ENCODE results near the gene FEM1C.

The FEM1C gene

DNA sequence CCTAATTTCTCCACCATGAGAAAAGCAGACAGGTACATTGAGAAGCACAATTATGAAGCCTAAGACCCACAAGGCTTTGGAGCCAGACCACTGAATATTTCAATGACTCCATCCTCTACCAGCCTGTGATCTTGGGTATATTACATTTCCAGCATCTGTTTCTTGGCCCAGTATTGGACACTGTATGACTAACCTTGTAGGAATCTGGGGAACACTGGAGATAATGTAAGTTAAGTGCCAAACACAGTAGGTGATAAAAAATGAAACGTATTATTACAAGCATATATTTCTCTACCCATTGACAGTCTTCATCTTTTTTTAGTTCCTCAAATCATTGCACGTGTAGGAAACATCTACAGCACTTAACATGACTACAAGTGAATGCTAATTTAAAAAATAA lies 28.6 kb upstream of the FEM1C start:
- peak; percentile 59; the same call in 2 of the 3 replicates for ATAC-seq (ENCODE audit: low read depth)
- H3K4me1 ChIP-seq (ENCODE audit: insufficient read depth, poor library complexity, severe bottlenecking), result peaks cover 17% of the 10 kb centered on the region
- H3K27me3 ChIP-seq (ENCODE audit: insufficient read depth, poor library complexity, severe bottlenecking), result no peaks in the 10 kb centered on the region
- no peaks in the 10 kb centered on the region for H3K9me3 ChIP-seq (ENCODE audit: severe bottlenecking)
- no peaks in the 10 kb centered on the region for H3K36me3 ChIP-seq (ENCODE audit: low read depth)
- H3K27ac ChIP-seq (ENCODE audit: poor library complexity, severe bottlenecking), result no peak overlapping the region
- no peak overlapping the region for H3K4me3 ChIP-seq (ENCODE audit: severe bottlenecking)
- TF ChIP-seq CTCF (IDR thresholded peaks at IDR 0.05; ENCODE audit: poor library complexity, severe bottlenecking), result no peak
- DNase-seq (ENCODE audit: low spot score), result no peak

GRCh38 chr5:115571441-115571878 lies 26.9 kb upstream of the FEM1C start:
- no peak for TF ChIP-seq CTCF (IDR thresholded peaks at IDR 0.05; ENCODE audit: poor library complexity, severe bottlenecking)
- H3K9me3 ChIP-seq (ENCODE audit: severe bottlenecking), result no peaks in the 10 kb centered on the region
- no peak overlapping the region for H3K4me3 ChIP-seq (ENCODE audit: severe bottlenecking)
- ATAC-seq (ENCODE audit: low read depth), result no peak
- no peaks in the 10 kb centered on the region for H3K27me3 ChIP-seq (ENCODE audit: insufficient read depth, poor library complexity, severe bottlenecking)
- no peak overlapping the region for H3K27ac ChIP-seq (ENCODE audit: poor library complexity, severe bottlenecking)
- DNase-seq (ENCODE audit: low spot score), result no peak
- H3K36me3 ChIP-seq (ENCODE audit: low read depth), result no peaks in the 10 kb centered on the region
- peaks cover 14% of the 10 kb centered on the region for H3K4me1 ChIP-seq (ENCODE audit: insufficient read depth, poor library complexity, severe bottlenecking)

- no peaks in the 10 kb centered on the region for H3K27me3 ChIP-seq (ENCODE audit: insufficient read depth, poor library complexity, severe bottlenecking)
- no peaks in the 10 kb centered on the region for H3K36me3 ChIP-seq (ENCODE audit: low read depth)
- no peak for ATAC-seq (ENCODE audit: low read depth)
- H3K4me1 ChIP-seq (ENCODE audit: insufficient read depth, poor library complexity, severe bottlenecking), result no peaks in the 10 kb centered on the region
- DNase-seq (ENCODE audit: low spot score), result no peak
- no peak overlapping the region for H3K27ac ChIP-seq (ENCODE audit: poor library complexity, severe bottlenecking)
- H3K4me3 ChIP-seq (ENCODE audit: severe bottlenecking), result no peak overlapping the region
- TF ChIP-seq CTCF (IDR thresholded peaks at IDR 0.05; ENCODE audit: poor library complexity, severe bottlenecking), result no peak
- no peaks in the 10 kb centered on the region for H3K9me3 ChIP-seq (ENCODE audit: severe bottlenecking)
These were observed 24.1 kb upstream of the FEM1C start for GRCh38 chr5:115568668-115569067.

- Histone ChIP-seq H3K9me3 (ENCODE audit: severe bottlenecking) (no peaks in the 10 kb centered on the region), H3K4me3 (ENCODE audit: severe bottlenecking) (no peak overlapping the region), H3K36me3 (ENCODE audit: low read depth) (no peaks in the 10 kb centered on the region), H3K27ac (ENCODE audit: poor library complexity, severe bottlenecking) (no peak overlapping the region), H3K4me1 (ENCODE audit: insufficient read depth, poor library complexity, severe bottlenecking) (no peaks in the 10 kb centered on the region), H3K27me3 (ENCODE audit: insufficient read depth, poor library complexity, severe bottlenecking) (no peaks in the 10 kb centered on the region)
- no peak for DNase-seq (ENCODE audit: low spot score)
- TF ChIP-seq CTCF (IDR thresholded peaks at IDR 0.05; ENCODE audit: poor library complexity, severe bottlenecking), result no peak
- peak; percentile 33; the same call in 1 of the 3 replicates for ATAC-seq (ENCODE audit: low read depth)
These were observed 20.7 kb upstream of the FEM1C start for GRCh38 chr5:115565233-115565632.

DNA sequence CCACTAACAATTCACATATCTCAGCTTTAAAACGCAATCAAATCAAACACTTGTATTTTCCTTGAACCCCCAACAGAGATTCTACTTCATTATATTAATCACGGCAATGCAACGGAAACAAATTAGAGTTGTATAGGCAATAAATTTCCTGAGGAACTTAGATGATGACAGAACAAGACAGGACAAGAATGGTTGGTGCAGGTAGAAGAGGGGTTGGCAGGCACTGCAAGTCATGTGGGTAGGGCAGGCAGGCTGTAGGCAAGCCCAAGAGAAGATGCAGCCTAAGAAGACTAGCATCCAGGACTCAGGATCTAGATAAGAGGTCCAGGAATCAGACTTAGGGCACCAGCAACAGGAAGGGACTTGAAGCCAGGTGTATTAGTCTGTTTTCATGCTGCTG lies 16.6 kb upstream of the FEM1C start:
- TF ChIP-seq CTCF (IDR thresholded peaks at IDR 0.05; ENCODE audit: poor library complexity, severe bottlenecking), result no peak

More for the DNA sequence above, 16.6 kb upstream of the FEM1C start:
- Histone ChIP-seq H3K4me1 (ENCODE audit: insufficient read depth, poor library complexity, severe bottlenecking) (peaks cover 10% of the 10 kb centered on the region), H3K27me3 (ENCODE audit: insufficient read depth, poor library complexity, severe bottlenecking) (no peaks in the 10 kb centered on the region), H3K4me3 (ENCODE audit: severe bottlenecking) (no peak overlapping the region), H3K9me3 (ENCODE audit: severe bottlenecking) (no peaks in the 10 kb centered on the region), H3K36me3 (ENCODE audit: low read depth) (no peaks in the 10 kb centered on the region), H3K27ac (ENCODE audit: poor library complexity, severe bottlenecking) (no peak overlapping the region)
- ATAC-seq (ENCODE audit: low read depth) (no peak), DNase-seq (ENCODE audit: low spot score) (no peak)
